ENCODE results near the gene SNX15.
A peak's percentile ranks its signal among the peaks of the same experiment; 100 is the strongest.
"Not testable (repeated sequence)": the region's sequence is repeated elsewhere in the genome, so short reads cannot be mapped to it uniquely, and the experiment has no call there.

Gene SNX15, protein sequence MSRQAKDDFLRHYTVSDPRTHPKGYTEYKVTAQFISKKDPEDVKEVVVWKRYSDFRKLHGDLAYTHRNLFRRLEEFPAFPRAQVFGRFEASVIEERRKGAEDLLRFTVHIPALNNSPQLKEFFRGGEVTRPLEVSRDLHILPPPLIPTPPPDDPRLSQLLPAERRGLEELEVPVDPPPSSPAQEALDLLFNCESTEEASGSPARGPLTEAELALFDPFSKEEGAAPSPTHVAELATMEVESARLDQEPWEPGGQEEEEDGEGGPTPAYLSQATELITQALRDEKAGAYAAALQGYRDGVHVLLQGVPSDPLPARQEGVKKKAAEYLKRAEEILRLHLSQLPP

DNA sequence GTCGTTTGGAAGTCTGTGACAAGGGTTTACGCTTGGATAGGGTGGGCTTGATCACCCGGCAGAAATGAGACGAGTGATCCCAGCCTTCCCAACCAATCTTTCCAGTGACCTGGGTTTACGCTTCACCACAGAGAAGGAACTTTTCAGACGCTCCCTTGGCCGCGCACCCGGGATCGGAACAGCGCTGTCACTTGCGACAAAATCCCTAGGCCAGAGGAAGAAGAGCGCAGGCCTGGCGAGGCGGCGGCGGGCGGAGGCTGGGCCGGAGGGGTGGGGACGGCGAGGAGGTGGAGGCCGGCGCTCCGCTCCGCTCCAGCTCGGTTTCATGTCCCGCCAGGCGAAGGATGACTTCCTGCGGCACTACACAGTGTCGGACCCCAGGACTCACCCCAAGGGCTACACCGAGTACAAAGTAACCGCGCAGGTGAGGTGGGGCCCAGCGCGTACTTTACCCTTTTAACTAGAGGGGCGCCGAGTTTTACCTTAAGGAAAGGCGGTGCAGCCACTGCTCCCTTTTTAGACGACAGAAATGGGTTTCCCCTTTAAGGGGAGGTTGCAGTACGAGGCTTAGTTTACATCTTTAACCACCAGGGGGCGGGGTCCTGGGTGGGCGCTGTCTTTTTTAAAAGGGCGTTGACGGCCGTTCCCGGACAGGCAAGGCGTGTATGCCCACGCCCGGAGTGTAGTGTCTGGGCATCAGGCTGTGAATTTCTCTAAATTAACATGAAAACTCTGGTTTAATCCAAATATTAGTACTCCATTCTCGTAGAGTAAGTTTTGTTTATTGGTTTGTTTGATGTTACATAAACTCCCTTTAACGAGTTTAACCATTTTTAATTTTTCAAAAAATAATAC is at the start of gene SNX15:
Gene SNX15, plus strand, starts transcription at position 227 of the 855 bp plus-strand sequence. Its CDS starts 99 bp downstream, at position 326.
- Mint-ChIP-seq H3K36me3 (peaks cover 3% of the 10 kb centered on the region in 2 donors), H3K27ac (peak within 1 kb of the TSS; percentile 92), H3K4me3 (peak within 1 kb of the TSS; percentile 79 to 84), H3K27me3 (no peaks in the 10 kb centered on the region), H3K9me3 (no peaks in the 10 kb centered on the region), H3K4me1 (peaks cover 9 to 23% of the 10 kb centered on the region in 2 donors)
- ATAC-seq (replicated peaks): peak; percentile 92 to 93
- DNase-seq: peak; percentile 88

DNA sequence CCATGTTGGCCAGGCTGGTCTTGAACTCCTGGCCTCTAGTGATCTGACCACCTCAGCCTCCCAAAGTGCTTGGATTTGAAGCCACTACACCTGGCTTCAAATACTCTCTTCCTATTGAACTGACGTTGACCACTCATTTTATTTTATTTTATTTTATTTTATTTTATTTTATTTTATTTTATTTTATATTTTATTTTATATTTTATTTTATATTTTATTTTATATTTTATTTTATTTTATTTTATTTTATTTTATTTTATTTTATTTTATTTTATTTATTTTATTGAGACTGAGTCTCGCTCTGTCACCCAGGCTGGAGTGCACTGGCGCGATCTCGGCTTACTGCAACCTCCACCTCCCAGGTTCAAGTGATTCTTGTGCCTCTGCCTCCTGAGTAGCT is 43.9 kb upstream of the SNX15 start:
- H3K36me3 Mint-ChIP-seq; H3K9me3 Mint-ChIP-seq; H3K27ac Mint-ChIP-seq; DNase-seq; ATAC-seq (replicated peaks); H3K27me3 Mint-ChIP-seq; H3K4me3 Mint-ChIP-seq: not testable (repeated sequence)
- peaks cover 17 to 36% of the 10 kb centered on the region in 2 donors for H3K4me1 Mint-ChIP-seq

DNA sequence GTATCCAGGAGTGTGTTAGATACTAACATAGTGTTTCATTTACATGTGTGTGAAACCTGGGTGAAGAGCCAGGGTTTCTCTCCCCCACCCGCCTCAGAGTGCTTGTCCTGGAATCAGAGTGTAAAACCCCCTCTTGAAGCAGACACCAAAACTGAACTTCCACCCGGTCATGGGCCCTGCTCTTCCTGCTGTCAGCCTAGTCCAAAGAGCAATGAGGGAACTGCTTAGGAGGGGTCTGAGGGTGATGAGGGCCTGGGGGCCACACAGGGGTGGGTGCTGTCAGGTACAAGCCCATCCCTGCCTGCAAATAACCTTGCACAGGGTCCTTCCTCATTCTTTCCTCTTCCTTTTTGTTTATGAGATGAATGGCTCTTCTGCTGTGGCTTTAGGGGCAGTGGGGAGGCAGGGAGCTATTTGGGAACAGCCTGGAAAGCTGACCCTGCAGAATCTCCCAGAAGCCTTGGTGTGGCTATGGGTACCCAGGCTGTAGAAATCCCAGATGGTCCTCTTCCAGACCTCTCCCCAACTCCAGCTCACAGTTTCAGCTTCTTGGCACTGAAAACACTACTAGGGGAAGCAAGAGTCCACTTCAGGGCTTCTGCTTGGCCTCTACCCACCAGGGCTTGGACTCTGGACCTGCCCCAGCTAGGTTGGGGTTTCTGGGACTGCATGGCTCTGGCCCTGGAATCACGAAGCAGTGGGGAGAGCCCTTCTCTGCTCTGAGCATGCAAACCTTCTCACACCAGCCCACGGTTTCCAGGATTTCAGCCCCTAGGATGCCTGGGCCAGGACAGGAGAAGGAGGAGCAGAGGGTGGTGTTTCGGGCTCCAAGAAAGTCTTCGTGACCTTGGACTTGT is 39.0 kb upstream of the SNX15 start:
- H3K9me3 Mint-ChIP-seq: peaks cover 0 to 4% of the 10 kb centered on the region in 2 donors
- H3K27me3 Mint-ChIP-seq: no peaks in the 10 kb centered on the region
- H3K4me3 Mint-ChIP-seq: no peak overlapping the region
- ATAC-seq (replicated peaks) (no peak), DNase-seq (no peak)
- no peaks in the 10 kb centered on the region for H3K36me3 Mint-ChIP-seq
- H3K27ac Mint-ChIP-seq: no peak overlapping the region
- peaks cover 42 to 72% of the 10 kb centered on the region in 2 donors for H3K4me1 Mint-ChIP-seq

DNA sequence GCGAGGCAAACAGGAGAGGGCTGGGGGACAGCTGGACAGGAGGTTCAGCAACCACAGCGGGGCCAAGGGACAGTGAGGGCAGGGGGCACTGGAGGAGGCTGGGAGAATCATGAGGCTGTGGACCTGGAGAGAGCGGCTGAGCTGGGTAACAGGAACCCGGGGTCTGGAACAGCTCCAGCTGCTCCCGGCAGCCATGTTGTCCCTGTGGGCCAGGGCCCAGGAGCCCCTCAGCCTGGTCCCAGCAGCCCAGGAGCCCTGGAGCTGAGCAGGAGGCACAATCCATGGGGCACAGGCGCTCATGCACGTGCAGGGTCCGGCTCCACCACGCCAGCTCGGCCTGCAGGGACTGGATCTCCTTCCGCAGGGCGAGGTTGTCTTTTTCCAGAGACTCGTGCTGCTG is 37.8 kb upstream of the SNX15 start:
- ATAC-seq (replicated peaks) (no peak), DNase-seq (no peak)
- Mint-ChIP-seq H3K27ac (no peak overlapping the region), H3K27me3 (no peaks in the 10 kb centered on the region), H3K4me1 (peaks cover 41 to 64% of the 10 kb centered on the region in 2 donors), H3K4me3 (peak overlapping the region in 1 of 2 donors; percentile 6), H3K9me3 (peaks cover 0 to 4% of the 10 kb centered on the region in 2 donors), H3K36me3 (no peaks in the 10 kb centered on the region)

DNA sequence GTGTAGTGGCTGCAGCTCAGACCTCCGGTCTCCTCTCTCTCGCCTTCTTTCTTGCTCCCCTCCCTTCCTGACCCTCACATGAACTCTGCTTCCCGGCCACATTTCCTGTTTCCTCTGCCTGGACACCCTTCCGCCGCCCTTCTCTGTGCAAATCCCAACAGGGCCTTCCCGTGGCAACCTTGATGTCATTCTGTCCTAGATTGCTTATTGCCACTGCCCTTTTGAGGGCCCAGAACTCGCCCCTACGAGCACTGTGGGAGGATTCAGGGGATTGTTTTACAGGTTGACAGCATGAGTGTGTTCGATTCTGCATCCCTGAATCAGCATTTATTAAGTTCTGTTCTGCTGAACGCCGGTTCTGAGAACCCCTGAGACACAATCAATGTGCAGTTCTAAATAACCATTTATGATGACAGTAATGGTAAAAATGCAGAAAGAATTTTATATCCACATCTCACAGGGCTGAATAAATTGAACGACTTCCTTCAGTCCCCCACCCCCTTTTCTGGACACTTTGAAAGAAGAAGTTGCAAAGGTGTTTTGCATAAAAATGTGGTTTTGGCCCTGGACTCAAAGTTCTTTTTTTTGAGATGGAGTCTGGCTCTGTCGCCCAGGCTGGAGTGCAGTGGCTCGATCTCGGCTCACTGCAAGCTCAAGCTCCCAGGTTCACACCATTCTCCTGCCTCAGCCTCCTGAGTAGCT is 36.9 kb upstream of the SNX15 start:
- ATAC-seq (replicated peaks) (peak; percentile 62 to 63), DNase-seq (no peak)
- Mint-ChIP-seq H3K4me1 (peaks cover 36 to 55% of the 10 kb centered on the region in 2 donors), H3K27me3 (no peaks in the 10 kb centered on the region), H3K36me3 (no peaks in the 10 kb centered on the region), H3K27ac (peak overlapping the region; percentile 15), H3K4me3 (no peak overlapping the region), H3K9me3 (no peaks in the 10 kb centered on the region)

DNA sequence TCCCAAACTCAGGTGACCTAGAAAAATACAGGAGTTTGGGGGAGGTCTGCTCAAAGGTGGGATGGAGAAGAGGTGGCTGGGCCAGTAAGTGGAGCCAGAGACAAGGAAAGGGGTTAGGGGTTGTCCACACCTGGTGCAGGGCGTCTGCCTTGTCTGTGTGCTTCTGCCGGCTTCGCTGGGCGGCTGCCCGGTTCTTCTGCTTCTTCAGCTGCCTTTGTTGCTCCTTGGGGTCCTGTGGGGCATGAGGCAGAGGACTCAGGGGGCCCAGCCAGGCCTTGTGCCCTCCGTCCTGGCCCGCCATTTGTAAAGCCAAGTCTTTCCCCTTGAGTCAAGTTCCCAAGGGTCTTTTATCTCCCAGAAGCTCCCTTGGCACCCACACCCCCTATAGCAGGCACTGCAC is 32.9 kb upstream of the SNX15 start:
- DNase-seq (no peak), ATAC-seq (replicated peaks) (no peak)
- Mint-ChIP-seq H3K4me3 (no peak overlapping the region), H3K27me3 (no peaks in the 10 kb centered on the region), H3K27ac (no peak overlapping the region), H3K9me3 (no peaks in the 10 kb centered on the region), H3K4me1 (peaks cover 43 to 59% of the 10 kb centered on the region in 2 donors), H3K36me3 (no peaks in the 10 kb centered on the region)

DNA sequence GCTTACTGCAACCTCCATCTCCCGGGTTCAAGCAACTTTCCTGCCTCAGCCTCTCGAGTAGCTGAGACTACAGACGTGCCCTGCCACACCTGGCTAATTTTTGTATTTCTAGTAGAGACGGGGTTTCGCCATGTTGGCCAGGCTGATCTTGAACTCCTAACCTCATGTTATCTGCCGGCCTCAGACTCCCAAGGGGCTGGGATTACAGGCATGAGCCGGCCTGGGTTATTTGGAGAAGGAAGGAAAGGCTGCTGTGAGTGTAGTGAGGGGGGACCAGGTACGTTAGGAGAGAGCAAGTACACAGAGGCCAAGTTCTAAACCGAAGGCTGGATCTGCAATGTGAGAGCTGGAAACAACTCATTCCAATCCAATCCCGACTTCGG is 30.9 kb upstream of the SNX15 start:
- ATAC-seq (replicated peaks) (peak in 1 of 2 donors; percentile 10), DNase-seq (no peak)
- Mint-ChIP-seq H3K36me3 (no peaks in the 10 kb centered on the region), H3K4me3 (peak overlapping the region; percentile 74), H3K4me1 (peaks cover 33 to 39% of the 10 kb centered on the region in 2 donors), H3K27me3 (no peaks in the 10 kb centered on the region), H3K9me3 (no peaks in the 10 kb centered on the region), H3K27ac (no peak overlapping the region)

DNA sequence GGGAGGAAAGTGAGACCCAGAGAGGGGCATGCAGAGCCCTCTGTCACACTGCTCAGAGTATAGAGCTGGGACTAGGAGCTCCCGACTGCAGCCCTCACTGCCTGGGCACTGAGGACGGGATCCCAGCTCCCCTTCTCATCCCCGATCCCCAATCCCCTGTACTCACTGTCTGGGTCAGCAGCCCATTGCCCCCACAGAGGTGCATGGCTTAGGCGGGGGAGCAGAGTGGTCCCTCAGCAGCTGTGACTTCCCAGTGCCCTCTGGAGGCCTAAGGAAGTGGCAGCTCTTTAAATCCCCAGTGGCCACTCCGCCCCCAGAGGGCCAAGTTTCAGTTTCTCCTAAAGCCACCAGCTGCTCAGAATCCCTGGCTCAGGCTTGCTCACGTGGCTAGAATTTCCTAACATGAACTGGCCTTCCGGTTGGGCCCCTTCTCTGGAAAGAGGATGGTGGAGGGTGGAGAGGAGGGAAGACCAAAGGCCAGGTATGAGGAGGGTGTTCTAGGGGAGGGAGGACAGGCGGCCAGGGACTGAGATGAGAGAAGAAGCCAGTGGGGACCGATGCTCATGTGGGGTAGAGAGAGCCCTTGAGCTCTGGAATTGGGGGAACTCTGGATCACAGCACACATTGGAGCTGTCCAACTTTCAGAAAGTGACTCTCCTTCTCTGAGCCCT is 30.4 kb upstream of the SNX15 start, which contains the start of gene BATF2:
Gene BATF2, minus strand, starts transcription at position 262 of the 671 bp plus-strand sequence. Its CDS starts 57 bp downstream, at position 205.
- peak; percentile 23 for DNase-seq
- ATAC-seq (replicated peaks): peak; percentile 76 to 88
- peaks cover 28 to 34% of the 10 kb centered on the region in 2 donors for H3K4me1 Mint-ChIP-seq
- no peaks in the 10 kb centered on the region for H3K9me3 Mint-ChIP-seq
- peak within 1 kb of the TSS; percentile 74 for H3K4me3 Mint-ChIP-seq
- H3K27me3 Mint-ChIP-seq: no peaks in the 10 kb centered on the region
- H3K27ac Mint-ChIP-seq: peak within 1 kb of the TSS; percentile 85
- H3K36me3 Mint-ChIP-seq: no peaks in the 10 kb centered on the region

DNA sequence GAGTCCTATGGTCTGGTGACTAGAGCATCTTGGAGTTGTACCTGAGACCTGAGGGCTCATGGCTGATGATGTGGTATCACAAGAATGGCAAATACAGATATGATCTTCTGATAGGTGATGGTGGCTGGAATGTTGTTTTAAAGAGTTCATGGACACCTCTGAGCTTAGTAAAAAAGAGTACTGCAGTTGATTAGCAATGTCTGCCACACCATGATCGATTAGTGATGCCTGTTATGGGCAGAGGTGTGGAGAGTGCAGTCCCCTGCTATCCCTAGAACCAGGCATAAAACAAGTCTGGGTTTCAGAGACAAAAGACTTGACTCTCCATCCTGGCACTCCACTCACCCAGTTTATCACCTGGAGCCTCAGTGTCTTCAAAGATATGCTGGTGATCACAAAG is 29.1 kb upstream of the SNX15 start:
- DNase-seq (no peak), ATAC-seq (replicated peaks) (no peak)
- Mint-ChIP-seq H3K4me1 (peaks cover 25 to 26% of the 10 kb centered on the region in 2 donors), H3K27ac (no peak overlapping the region), H3K27me3 (no peaks in the 10 kb centered on the region), H3K4me3 (no peak overlapping the region), H3K36me3 (no peaks in the 10 kb centered on the region), H3K9me3 (no peaks in the 10 kb centered on the region)

DNA sequence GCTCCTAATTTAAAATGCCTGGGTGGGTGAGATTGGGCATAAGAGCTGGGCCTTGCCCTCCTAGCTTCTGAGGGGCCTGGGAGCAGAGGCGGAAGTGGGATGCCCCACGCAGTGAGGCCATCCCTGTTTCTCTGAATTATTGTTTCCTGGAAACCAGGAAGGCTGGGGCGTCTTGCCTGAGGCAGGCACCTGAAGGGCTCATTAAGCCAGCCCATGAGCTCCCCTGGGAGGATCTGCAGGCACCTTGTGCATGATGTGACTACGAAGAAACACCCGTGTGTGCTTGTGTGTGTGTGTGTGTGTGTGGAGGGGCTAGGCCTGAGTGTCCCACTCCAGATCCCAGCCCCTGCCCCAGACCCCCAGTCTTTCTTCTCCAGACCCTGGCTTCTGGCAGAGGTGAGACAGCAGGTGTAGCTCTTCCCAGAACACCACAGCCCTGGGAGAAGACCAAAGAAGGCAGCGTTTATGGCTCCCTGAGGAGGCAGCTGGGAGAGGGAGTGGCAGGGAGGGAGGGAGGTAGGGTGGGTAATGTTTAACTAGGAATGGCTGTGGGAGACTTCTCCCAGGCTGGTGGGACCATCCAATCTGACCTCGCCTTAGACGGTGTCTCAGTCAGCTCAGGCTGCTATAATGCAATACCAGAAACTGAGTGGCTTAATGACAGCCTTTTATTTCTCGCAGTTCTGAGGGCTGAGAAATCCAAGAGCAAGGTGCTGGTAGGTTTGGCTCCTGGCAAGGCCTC is 28.4 kb upstream of the SNX15 start:
- peak overlapping the region; percentile 59 for H3K27ac Mint-ChIP-seq
- ATAC-seq (replicated peaks) (no peak), DNase-seq (no peak)
- H3K4me3 Mint-ChIP-seq: no peak overlapping the region
- H3K9me3 Mint-ChIP-seq: no peaks in the 10 kb centered on the region
- H3K4me1 Mint-ChIP-seq: peaks cover 25% of the 10 kb centered on the region in 2 donors
- no peaks in the 10 kb centered on the region for H3K27me3 Mint-ChIP-seq
- no peaks in the 10 kb centered on the region for H3K36me3 Mint-ChIP-seq

DNA sequence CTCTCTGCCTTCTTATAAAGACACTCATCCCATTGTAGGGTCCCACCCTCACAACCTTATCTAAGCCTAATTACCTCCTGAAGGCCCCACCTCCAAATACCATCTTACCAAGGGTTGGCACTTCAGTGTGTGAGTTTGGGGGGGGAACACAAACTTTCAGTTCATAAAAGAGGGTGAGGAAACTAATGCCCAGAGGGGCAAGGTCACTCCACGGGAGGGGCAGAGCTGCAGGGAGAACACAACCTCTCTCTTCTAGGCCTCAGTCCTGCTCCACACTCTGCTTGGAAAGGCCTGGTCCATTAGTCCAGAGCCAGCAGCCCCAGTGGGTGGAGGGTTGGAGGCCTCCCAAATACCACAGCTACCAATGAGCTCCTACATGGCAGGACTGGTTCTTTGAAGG is 27.8 kb upstream of the SNX15 start:
- Mint-ChIP-seq H3K27ac (no peak overlapping the region), H3K27me3 (no peaks in the 10 kb centered on the region), H3K36me3 (no peaks in the 10 kb centered on the region), H3K4me1 (peaks cover 23 to 25% of the 10 kb centered on the region in 2 donors), H3K4me3 (no peak overlapping the region), H3K9me3 (no peaks in the 10 kb centered on the region)
- no peak for DNase-seq
- ATAC-seq (replicated peaks): no peak

DNA sequence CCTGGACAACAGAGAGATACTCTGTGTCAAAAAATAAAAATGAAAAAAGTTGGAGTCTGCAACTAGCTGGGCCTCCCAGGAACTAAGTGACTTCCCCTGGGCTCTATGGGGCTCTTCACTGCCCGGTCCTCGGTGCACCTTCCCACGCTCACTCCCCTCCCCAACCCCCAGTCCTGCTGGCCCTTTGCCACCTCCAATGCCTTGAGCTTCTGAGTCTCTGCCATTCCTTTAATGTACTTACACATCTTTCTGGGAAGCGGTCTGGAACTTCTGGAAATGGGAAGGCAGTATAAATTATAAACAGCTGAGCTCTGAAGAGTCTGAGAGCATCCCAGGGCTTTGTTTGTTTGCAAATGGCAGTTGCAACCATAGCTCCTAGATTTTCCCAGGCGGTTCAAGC is 24.5 kb upstream of the SNX15 start:
- H3K27ac Mint-ChIP-seq: no peak overlapping the region
- H3K9me3 Mint-ChIP-seq: no peaks in the 10 kb centered on the region
- DNase-seq: no peak
- H3K4me3 Mint-ChIP-seq: no peak overlapping the region
- ATAC-seq (replicated peaks): no peak
- peaks cover 9 to 10% of the 10 kb centered on the region in 2 donors for H3K4me1 Mint-ChIP-seq
- H3K36me3 Mint-ChIP-seq: no peaks in the 10 kb centered on the region
- no peaks in the 10 kb centered on the region for H3K27me3 Mint-ChIP-seq

Data from stimulated activated naive B cell treated with anti-CD40 and anti-IgM and Interleukin-4, amounts not matched to agents 10 μg/mL and 1 μg/mL and 100 μg/mL, for 72 hours (primary cell).